ENCODE results near the gene SEC14L6.

SEC14L6 gene

DNA sequence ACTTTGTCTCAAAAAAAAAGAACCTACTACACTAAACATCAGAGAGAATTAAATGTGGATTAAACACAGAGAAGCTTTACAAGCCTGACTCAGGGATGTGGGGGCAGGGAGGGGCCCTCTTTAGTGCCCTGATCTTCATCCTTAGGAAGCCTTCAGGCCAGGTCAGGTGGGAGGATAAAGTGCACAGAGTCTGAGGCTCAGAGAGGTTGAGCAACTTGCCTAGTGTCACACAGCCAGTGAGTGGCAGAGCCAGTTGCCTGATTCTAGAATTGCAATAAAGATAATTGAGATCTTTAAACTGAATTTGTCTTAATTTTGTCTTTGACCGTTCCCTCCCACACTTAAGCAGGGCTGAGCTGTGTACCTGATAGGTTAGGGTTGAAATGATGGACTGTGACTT is 7.2 kb downstream of the SEC14L6 start:
- H3K9ac ChIP-seq (ENCODE audit: low read length) = no peak overlapping the region
- no peaks in the 10 kb centered on the region for H3F3A ChIP-seq (ENCODE audit: insufficient read depth, low read length)
- no peak overlapping the region for H3K27ac ChIP-seq (ENCODE audit: low read length)
- no peak overlapping the region for H3K4me3 ChIP-seq (ENCODE audit: low read length)
- H4K20me1 ChIP-seq (ENCODE audit: insufficient read depth, low read length) = no peaks in the 10 kb centered on the region
- H3K27me3 ChIP-seq (replicated peaks; ENCODE audit: insufficient read depth, low read length) = peaks cover 36% of the 10 kb centered on the region
- no peak overlapping the region for H2AFZ ChIP-seq (ENCODE audit: low read length)
- TF ChIP-seq, protein P1, sequence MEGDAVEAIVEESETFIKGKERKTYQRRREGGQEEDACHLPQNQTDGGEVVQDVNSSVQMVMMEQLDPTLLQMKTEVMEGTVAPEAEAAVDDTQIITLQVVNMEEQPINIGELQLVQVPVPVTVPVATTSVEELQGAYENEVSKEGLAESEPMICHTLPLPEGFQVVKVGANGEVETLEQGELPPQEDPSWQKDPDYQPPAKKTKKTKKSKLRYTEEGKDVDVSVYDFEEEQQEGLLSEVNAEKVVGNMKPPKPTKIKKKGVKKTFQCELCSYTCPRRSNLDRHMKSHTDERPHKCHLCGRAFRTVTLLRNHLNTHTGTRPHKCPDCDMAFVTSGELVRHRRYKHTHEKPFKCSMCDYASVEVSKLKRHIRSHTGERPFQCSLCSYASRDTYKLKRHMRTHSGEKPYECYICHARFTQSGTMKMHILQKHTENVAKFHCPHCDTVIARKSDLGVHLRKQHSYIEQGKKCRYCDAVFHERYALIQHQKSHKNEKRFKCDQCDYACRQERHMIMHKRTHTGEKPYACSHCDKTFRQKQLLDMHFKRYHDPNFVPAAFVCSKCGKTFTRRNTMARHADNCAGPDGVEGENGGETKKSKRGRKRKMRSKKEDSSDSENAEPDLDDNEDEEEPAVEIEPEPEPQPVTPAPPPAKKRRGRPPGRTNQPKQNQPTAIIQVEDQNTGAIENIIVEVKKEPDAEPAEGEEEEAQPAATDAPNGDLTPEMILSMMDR (IDR thresholded peaks at IDR 0.05; ENCODE audit: low read length) = no peak
- TF ChIP-seq EZH2phosphoT487 (IDR thresholded peaks at IDR 0.05; ENCODE audit: low read length) = no peak
- TF ChIP-seq EZH2 (optimal IDR thresholded peaks at IDR 0.05; ENCODE audit: low read depth, low read length) = no peak
- no peaks in the 10 kb centered on the region for H3K9me3 ChIP-seq (replicated peaks; ENCODE audit: insufficient read depth, low read length)
- H3K4me2 ChIP-seq (ENCODE audit: low read depth, low read length) = no peak overlapping the region
- H3K9me2 ChIP-seq (replicated peaks; ENCODE audit: insufficient read depth, low read length) = no peaks in the 10 kb centered on the region
- DNase-seq = no peak
- no peaks in the 10 kb centered on the region for H3K36me3 ChIP-seq (replicated peaks; ENCODE audit: insufficient read depth, low read length)
- no peaks in the 10 kb centered on the region for H3K79me2 ChIP-seq (ENCODE audit: low read length)
- no peaks in the 10 kb centered on the region for H3K4me1 ChIP-seq (ENCODE audit: low read length)

DNA sequence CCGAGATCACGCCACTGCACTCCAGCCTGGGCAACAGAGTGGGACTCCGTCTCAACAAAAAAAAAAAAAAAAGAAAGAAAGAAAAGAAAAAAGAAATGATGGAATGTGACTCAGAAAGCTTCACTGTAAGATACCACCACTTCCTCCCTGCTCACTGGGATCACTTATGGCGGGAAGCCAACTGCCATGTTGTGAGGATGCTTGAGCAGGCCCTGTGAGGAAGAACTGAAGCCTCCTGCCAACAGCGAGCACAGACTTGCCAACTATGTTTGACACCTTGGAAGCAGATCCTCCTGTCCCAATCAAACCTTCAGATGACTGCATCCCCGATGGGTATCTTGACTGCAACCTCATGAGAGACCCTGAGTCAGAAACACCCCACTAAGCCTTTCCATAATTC is 8.3 kb downstream of the SEC14L6 start:
- Histone ChIP-seq H2AFZ (ENCODE audit: low read length) (no peak overlapping the region), H3K4me3 (ENCODE audit: low read length) (no peak overlapping the region), H3F3A (ENCODE audit: insufficient read depth, low read length) (no peaks in the 10 kb centered on the region), H3K4me1 (ENCODE audit: low read length) (no peaks in the 10 kb centered on the region), H3K27me3 (replicated peaks; ENCODE audit: insufficient read depth, low read length) (peaks cover 25% of the 10 kb centered on the region), H4K20me1 (ENCODE audit: insufficient read depth, low read length) (no peaks in the 10 kb centered on the region), H3K9me2 (replicated peaks; ENCODE audit: insufficient read depth, low read length) (no peaks in the 10 kb centered on the region), H3K36me3 (replicated peaks; ENCODE audit: insufficient read depth, low read length) (no peaks in the 10 kb centered on the region), H3K79me2 (ENCODE audit: low read length) (no peaks in the 10 kb centered on the region), H3K4me2 (ENCODE audit: low read depth, low read length) (no peak overlapping the region), H3K9me3 (replicated peaks; ENCODE audit: insufficient read depth, low read length) (no peaks in the 10 kb centered on the region), H3K27ac (ENCODE audit: low read length) (no peak overlapping the region), H3K9ac (ENCODE audit: low read length) (no peak overlapping the region)
- DNase-seq = no peak
- TF ChIP-seq, protein P1 (IDR thresholded peaks at IDR 0.05; ENCODE audit: low read length) = no peak
- TF ChIP-seq EZH2phosphoT487 (IDR thresholded peaks at IDR 0.05; ENCODE audit: low read length) (no peak), EZH2 (optimal IDR thresholded peaks at IDR 0.05; ENCODE audit: low read depth, low read length) (no peak)

DNA sequence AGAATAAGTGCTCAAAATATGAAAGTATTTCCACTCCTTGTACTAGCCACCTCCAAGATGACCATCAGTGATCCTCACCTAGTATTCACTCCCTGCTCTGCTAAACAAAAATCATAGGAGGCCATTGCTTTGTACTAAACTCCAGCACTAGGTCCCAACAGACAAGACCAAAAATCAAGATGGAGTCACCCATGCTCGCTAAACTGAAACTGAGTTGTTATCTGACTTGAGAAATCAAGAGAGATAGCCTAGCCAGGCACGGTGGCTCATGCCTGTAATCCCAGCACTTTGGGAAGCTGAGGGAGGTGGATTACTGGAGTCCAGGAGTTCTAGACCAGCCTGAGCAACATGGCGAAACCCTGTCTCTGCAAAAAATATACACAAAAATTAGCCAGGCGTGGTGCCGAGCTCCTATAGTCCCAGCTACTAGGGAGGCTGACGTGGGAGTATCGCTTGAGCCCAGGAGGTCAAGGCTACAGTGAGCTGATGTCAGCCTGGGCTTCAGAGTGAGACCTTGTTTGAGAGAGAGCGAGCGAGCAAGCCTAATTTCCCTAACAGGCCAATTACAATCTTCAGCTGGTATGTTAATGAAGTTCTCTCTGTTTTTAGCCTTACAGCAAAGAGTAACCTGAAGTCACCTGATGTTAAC is 9.3 kb downstream of the SEC14L6 start:
- Histone ChIP-seq H3K4me2 (ENCODE audit: low read depth, low read length) (no peak overlapping the region), H3K79me2 (ENCODE audit: low read length) (no peaks in the 10 kb centered on the region), H3K27me3 (replicated peaks; ENCODE audit: insufficient read depth, low read length) (peaks cover 14% of the 10 kb centered on the region), H3K4me1 (ENCODE audit: low read length) (no peaks in the 10 kb centered on the region), H2AFZ (ENCODE audit: low read length) (no peak overlapping the region), H3K9me2 (replicated peaks; ENCODE audit: insufficient read depth, low read length) (no peaks in the 10 kb centered on the region), H3K9ac (ENCODE audit: low read length) (no peak overlapping the region), H3K27ac (ENCODE audit: low read length) (no peak overlapping the region), H3F3A (ENCODE audit: insufficient read depth, low read length) (no peaks in the 10 kb centered on the region), H3K4me3 (ENCODE audit: low read length) (no peak overlapping the region), H3K9me3 (replicated peaks; ENCODE audit: insufficient read depth, low read length) (no peaks in the 10 kb centered on the region), H3K36me3 (replicated peaks; ENCODE audit: insufficient read depth, low read length) (no peaks in the 10 kb centered on the region), H4K20me1 (ENCODE audit: insufficient read depth, low read length) (no peaks in the 10 kb centered on the region)
- no peak for DNase-seq
- TF ChIP-seq, protein P1 (IDR thresholded peaks at IDR 0.05; ENCODE audit: low read length) = no peak
- no peak for TF ChIP-seq EZH2phosphoT487 (IDR thresholded peaks at IDR 0.05; ENCODE audit: low read length)
- no peak for TF ChIP-seq EZH2 (optimal IDR thresholded peaks at IDR 0.05; ENCODE audit: low read depth, low read length)
